HFF-Myc (cell line): ENCODE measurements around the gene RNF5.

Experiments used
- DNase-seq: peaks from one replicate; pipeline ENCODE4 v3.0.0-alpha.2; 2011; ENCODE audit warnings: low read depth; ENCODE audit errors: extremely low read depth
- H3K4me3 ChIP-seq: replicated peaks from 2 replicates; pipeline ENCODE4 v1.5.1; 2011; ENCODE audit warnings: low read depth, mild to moderate bottlenecking, control low read depth, low read length
- TF ChIP-seq, protein P1 (sequence below): IDR thresholded peaks from 2 replicates; pipeline ENCODE4 v1.5.1; 2012; ENCODE audit warnings: mild to moderate bottlenecking, low read depth, low read length, control low read depth; ENCODE audit errors: missing control alignments

RNF5 gene

DNA sequence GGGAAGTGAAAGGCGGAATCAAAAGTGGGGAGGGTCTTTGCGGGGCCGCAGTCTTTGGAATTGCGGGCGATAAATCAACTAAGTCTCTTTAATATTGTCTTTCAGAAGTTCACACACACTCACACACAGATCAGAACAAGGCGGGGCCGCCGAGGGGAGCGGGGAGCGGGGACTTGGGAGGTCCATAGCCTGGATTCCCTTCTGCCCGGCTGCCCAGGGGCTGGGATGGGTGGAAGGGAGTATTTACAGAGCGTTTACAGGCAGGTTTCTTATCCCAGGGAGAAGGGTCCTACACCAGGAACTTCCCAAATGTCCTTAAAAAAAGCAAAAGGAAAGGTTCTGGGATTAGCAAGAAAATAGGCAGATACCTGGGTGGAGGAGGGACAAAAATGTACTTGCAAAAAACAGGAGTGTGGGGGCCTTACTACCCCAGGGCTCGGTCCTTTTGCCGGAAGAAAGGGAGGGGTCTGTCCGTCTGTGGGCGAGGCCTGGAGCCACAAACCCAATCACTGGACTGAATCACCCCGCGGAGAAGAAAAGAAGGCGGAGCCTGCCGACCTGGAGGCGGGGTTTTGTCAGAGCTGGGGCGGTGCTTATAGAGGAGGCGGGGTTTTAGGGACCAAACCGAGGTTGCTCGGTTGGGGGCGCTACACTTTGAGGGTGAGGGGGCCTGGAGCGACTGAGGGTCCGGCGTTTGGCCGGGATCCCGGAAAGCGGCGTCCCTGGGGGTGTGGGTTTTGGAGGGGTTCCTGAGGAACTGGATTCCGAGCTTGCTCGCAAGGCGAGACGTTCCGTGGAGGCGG lies 29.7 kb upstream of the RNF5 start:
- TF ChIP-seq, protein P1, sequence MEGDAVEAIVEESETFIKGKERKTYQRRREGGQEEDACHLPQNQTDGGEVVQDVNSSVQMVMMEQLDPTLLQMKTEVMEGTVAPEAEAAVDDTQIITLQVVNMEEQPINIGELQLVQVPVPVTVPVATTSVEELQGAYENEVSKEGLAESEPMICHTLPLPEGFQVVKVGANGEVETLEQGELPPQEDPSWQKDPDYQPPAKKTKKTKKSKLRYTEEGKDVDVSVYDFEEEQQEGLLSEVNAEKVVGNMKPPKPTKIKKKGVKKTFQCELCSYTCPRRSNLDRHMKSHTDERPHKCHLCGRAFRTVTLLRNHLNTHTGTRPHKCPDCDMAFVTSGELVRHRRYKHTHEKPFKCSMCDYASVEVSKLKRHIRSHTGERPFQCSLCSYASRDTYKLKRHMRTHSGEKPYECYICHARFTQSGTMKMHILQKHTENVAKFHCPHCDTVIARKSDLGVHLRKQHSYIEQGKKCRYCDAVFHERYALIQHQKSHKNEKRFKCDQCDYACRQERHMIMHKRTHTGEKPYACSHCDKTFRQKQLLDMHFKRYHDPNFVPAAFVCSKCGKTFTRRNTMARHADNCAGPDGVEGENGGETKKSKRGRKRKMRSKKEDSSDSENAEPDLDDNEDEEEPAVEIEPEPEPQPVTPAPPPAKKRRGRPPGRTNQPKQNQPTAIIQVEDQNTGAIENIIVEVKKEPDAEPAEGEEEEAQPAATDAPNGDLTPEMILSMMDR = no peak
- H3K4me3 ChIP-seq = no peak overlapping the region
- no peak for DNase-seq

DNA sequence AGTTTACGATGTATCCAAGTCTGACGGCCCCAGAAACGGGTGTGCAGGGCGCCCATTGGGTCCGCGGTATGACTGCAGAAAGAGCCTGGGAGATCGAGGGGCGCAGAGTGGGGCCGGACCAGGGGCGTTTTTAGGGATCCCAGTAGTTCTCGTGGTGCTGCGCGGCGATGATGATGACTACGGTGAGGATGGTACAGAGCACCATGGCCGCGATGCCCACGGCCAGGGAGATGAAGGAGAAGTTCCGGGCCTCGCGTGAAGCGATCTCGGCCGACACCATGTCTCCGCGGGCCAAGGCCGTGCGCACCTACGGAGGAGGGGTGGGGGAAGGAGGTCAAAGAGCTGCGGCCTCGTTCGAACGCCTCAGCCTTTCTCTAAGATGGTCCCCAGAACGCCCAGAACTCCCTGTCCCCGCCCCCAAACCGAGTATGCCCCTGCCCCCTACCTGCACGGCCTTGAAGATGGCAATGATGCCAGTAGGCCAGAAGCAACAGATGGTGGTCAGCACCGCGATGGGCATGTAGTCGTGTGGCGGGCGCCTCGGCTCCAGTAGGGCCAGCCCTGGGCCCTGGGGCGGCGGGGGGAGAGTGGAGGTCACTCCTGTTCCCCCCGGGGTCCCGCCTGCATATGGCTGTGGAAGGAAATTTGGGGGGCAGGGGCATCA lies 29.0 kb upstream of the RNF5 start:
- H3K4me3 ChIP-seq = no peak overlapping the region
- no peak for DNase-seq
- TF ChIP-seq, protein P1 = no peak

DNA sequence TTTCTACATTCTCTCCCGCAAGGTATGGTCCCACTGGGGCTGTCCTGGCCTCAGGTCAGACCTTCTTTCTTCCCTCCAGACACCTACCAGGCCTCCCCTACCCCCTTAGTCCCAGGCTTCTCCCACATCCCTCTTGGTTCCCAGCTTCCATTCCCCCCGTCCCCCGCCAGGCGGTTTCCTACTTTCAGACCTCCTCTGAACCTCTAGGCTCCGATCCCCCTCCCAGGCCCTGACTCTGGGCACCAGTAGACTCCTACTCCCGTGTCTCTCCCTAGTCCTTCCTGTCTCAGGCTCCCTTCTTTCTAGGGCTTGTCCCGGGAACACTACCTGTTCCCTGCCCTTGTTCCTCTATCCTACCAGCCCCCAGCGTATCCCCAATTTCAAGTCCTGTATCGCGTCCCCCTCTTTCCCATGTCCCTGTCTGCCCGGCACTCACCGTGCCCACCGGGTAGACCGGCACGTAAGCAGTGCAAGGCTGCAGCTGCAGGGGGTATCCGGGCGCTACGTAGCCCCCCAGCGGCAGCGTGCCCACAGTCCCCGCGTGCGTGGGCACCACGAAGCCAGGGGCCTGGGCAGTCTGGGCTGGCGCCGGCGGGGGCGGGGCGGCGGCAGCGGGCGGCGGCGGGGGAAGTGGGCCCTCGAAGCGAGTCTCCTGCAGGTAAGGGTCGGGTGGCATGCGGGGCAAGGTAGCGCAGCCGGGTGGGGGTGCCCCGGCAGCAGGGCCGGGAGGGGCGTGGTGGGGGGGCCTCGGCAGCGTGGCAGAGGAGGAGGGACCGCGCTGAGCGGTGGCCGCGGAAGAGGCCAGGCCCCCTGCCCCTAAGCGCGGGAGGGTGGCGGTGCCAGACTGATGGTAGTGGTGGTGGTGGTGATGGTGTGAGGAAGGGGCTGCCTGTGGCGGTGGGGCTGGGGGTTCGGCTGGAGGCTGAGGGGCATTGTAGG lies 28.0 kb upstream of the RNF5 start:
- TF ChIP-seq, protein P1 = no peak
- no peak for DNase-seq
- H3K4me3 ChIP-seq = no peak overlapping the region

DNA sequence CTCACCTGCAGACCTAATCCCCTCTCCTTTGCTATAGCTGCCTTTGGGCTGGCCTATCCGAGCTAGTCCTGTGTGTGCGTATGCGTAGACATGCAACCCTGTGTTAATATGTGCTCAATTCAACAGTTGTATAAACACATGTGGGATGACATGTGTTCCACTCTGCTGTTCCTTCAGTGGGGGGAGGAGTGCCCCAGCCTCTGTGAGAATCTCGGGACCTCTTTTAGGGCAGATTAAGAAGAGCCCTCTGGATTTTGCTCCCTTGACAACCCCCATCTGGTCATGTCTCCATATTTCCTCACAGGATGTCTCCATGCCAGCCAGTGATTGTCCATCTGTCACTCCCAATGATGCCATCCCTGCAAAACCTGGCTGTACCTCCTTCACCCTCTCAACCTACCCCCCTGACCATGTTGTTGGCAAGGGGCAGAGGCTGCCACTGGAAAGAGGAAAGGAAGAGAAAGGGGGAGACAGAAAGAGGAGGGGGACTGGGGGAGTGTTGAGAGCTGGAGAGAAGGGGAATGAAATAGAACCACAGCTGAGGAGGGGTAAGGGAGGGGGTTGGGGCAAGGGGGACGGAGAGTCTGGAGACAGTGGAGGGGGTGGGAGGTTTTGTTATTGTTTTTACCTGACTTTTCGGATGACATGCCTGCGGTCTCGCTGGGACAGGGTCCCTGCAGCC lies 26.9 kb upstream of the RNF5 start:
- TF ChIP-seq, protein P1 = no peak
- peak overlapping the region; percentile 96 for H3K4me3 ChIP-seq
- DNase-seq = no peak

DNA sequence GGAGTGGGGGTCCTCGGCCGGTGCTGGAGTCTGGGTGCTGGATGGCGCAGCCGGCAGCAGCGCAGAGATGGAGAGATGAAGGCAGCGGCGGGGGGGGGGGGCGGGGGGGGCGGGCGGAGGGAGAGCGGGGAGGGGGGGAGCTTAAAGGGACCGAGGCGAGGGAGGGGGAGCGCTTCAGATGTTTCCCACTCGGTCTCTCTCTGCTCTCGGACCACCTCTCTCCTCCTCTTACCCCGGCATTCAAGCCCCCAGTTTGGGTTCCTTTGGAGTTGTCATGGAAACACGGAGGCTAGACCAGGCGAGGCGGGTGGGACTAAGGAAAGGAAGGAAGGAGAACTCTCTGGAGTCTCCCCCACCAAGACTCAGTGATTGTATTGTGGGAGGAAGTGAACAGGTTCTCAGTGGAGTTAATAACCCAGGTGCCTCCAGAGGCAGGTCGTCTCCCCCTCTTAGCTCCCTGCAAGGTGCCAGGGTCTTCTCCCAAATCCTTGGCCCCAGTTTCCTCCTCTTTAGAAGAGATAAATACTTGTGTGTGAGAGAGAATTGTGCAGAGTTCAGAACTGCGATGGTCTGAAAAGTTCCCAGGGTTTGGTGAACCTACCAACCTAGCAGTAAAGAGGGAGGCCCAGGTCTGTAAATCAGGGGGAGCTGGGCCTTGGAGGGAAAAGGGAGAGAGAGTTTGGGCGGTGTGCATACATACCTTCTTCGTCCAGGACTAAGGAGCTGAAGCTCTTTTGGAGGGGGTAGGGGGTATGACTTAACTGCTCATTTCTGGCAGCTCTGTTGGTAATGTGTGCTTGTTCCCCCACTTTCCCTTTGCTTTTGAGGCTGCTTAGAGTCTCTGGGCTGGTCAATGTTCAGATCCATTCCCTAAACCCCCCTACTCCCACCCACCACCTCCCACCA lies 26.1 kb upstream of the RNF5 start, which contains the start of gene PRRT1:
Gene PRRT1, minus strand, starts transcription at position 77 of the 906 bp plus-strand sequence. CDS start 112 bp downstream, outside the sequence.
- peak within 1 kb of the TSS; percentile 96 for H3K4me3 ChIP-seq
- DNase-seq = no peak
- TF ChIP-seq, protein P1 = no peak
